HepG2 (cell line): Measurements from ENCODE around the gene OLFM3. TPM values are rescaled to one million over a fixed set of nuclear protein-coding genes. Genes with fewer than 3 reads are reported as not detected.

Experiments used
- ATAC-seq: fragments of 200-7000 bp; cut with Tn5 transposase; 3 replicates; pipeline ENCODE4 v1.9.1; 2020; ENCODE audit warnings: mild to moderate bottlenecking, moderate library complexity
- BruUV-seq: library from RNA; stranded (reverse); fragments of 400-500 nt; replicated peaks from 2 replicates; lab custom pipeline; 2021; lab: Mats Ljungman, UMichigan
- CTCF ChIA-PET: fragments of 300-600 bp; formaldehyde crosslinking; extraction: SDS; loops from one replicate; lab custom pipeline; 2021; ENCODE audit warnings: low total read pairs, inconsistent platforms, low intra/inter-chr PET ratio; lab: Yijun Ruan, JAX
- POLR2A ChIA-PET: fragments of 350-600 bp; sonication (Branson Sonifier 250); formaldehyde crosslinking; loops from one replicate; lab custom pipeline; 2020; ENCODE audit warnings: antibody characterized with exemption, inconsistent platforms; lab: Yijun Ruan, JAX
- DNase-seq: peaks from one replicate; pipeline ENCODE4 v3.0.0-alpha.2; 2015; ENCODE audit warnings: low spot score
- FAIRE-seq: peaks from 3 replicates; lab custom pipeline; 2011; peaks lifted over from hg19 to GRCh38; lab: Jason Lieb, UNC
- H2AFZ ChIP-seq: one replicate; pipeline ENCODE4 v1.6.1; 2011; ENCODE audit warnings: low read length, inconsistent platforms
- H3K27ac ChIP-seq: fragments of 300-600 bp; 3 replicates; pipeline ENCODE4 v1.8.0; 2011; ENCODE audit warnings: mixed run types, mild to moderate bottlenecking, mixed read lengths, low read length, inconsistent platforms; ENCODE audit not compliant: insufficient read depth; ENCODE audit errors: extremely low read length
- H3K27me3 ChIP-seq, 2 experiments: fragments of 200-600 bp in 1 of 2; 2 replicates in 1 of 2; 3 replicates in 1 of 2; pipeline versions ENCODE4 v1.6.0 to v1.8.0; 2011; ENCODE audit warnings: low read length in 2 of 2, mild to moderate bottlenecking in 2 of 2, moderate library complexity in 2 of 2, inconsistent platforms in 1 of 2; ENCODE audit not compliant: insufficient read depth in 2 of 2, control insufficient read depth in 1 of 2
- H3K36me3 ChIP-seq, 2 experiments: fragments of 200-600 bp in 1 of 2; replicated peaks in 1 of 2; 2 replicates in 1 of 2; 3 replicates in 1 of 2; pipeline versions ENCODE4 v1.5.1 to v1.8.0; 2011; ENCODE audit warnings: low read length in 2 of 2, inconsistent platforms in 1 of 2; ENCODE audit not compliant: insufficient read depth in 2 of 2, control insufficient read depth in 1 of 2
- H3K4me1 ChIP-seq: 2 replicates; pipeline ENCODE4 v1.5.1; 2012; ENCODE audit warnings: low read length, inconsistent platforms; ENCODE audit not compliant: insufficient read depth
- H3K4me2 ChIP-seq: 2 replicates; pipeline ENCODE4 v1.6.0; 2011; ENCODE audit warnings: low read depth, low read length, inconsistent platforms
- H3K4me3 ChIP-seq, 3 experiments: fragments of 200-600 bp in 1 of 3; sonication (generic), shearing (Covaris generic) in 1 of 3; replicated peaks in 1 of 3; 2 replicates each; pipeline ENCODE4 v1.5.1; 2011 to 2016; ENCODE audit warnings: low read length in 3 of 3, inconsistent platforms in 2 of 3, low read depth in 2 of 3, mild to moderate bottlenecking in 2 of 3, control low read depth in 1 of 3, mixed read lengths in 1 of 3; ENCODE audit not compliant: insufficient read depth in 1 of 3
- H3K79me2 ChIP-seq: one replicate; pipeline ENCODE4 v1.6.1; 2011; ENCODE audit warnings: low read length, inconsistent platforms; ENCODE audit not compliant: insufficient read depth
- H3K9ac ChIP-seq: 2 replicates; pipeline ENCODE4 v1.6.0; 2011; ENCODE audit warnings: mild to moderate bottlenecking, low read depth, low read length, inconsistent platforms; ENCODE audit not compliant: insufficient read depth
- H3K9me3 ChIP-seq: 2 replicates; pipeline ENCODE4 v1.5.1; 2012; ENCODE audit warnings: mild to moderate bottlenecking, low read length
- H4K20me1 ChIP-seq: 2 replicates; pipeline ENCODE4 v1.6.0; 2011; ENCODE audit warnings: inconsistent platforms, mild to moderate bottlenecking, low read length, moderate library complexity; ENCODE audit not compliant: insufficient read depth
- BATF2 ChIP-seq: sonication (generic); formaldehyde crosslinking; IDR thresholded peaks from 2 replicates; pipeline ENCODE4 v1.8.0; 2022; ENCODE audit warnings: mild to moderate bottlenecking, missing genetic modification reagents, moderate library complexity
- DBP ChIP-seq: sonication (generic); formaldehyde crosslinking; IDR thresholded peaks from 2 replicates; pipeline ENCODE4 v1.4.0; 2020; ENCODE audit warnings: missing genetic modification reagents; ENCODE audit errors: not compliant biosample characterization
- GTF2F1 ChIP-seq: fragments of 150-350 bp; IDR thresholded peaks from 2 replicates; pipeline ENCODE4 v1.6.1; 2014; ENCODE audit warnings: low read length
- MED13 ChIP-seq: sonication (generic); formaldehyde crosslinking; IDR thresholded peaks from 2 replicates; pipeline ENCODE4 v1.5.0; 2020; ENCODE audit warnings: missing genetic modification reagents
- MEIS2 ChIP-seq: sonication (generic); formaldehyde crosslinking; IDR thresholded peaks from 2 replicates; pipeline ENCODE4 v1.9.0; 2021; ENCODE audit warnings: mild to moderate bottlenecking, missing genetic modification reagents
- POLR2A ChIP-seq, 2 experiments: IDR thresholded peaks; 2 replicates each; pipeline ENCODE4 v1.6.1; 2011; ENCODE audit warnings: low read depth in 2 of 2, low read length in 2 of 2, mild to moderate bottlenecking in 1 of 2, moderate library complexity in 1 of 2; ENCODE audit not compliant: insufficient read depth in 1 of 2
- SMAD3 ChIP-seq: sonication (generic); formaldehyde crosslinking; IDR thresholded peaks from 2 replicates; pipeline ENCODE4 v1.4.0; 2020; ENCODE audit warnings: missing genetic modification reagents
- SP1 ChIP-seq, 2 experiments: fragments of 450-650 bp in 1 of 2; sonication (generic) in 1 of 2; formaldehyde crosslinking in 1 of 2; IDR thresholded peaks; 2 replicates each; pipeline versions ENCODE4 v1.4.0 to v1.6.1; 2016 to 2020; ENCODE audit warnings: missing genetic modification reagents in 1 of 2
- TCF12 ChIP-seq, 2 experiments: fragments of 450-650 bp in 1 of 2; sonication (generic) in 1 of 2; formaldehyde crosslinking in 1 of 2; IDR thresholded peaks; 2 replicates each; pipeline versions ENCODE4 v1.6.1 to v1.8.0; 2017 to 2022; ENCODE audit warnings: antibody characterized with exemption in 1 of 2, mild to moderate bottlenecking in 1 of 2, missing genetic modification reagents in 1 of 2, moderate library complexity in 1 of 2
- ZNF124 ChIP-seq: sonication (generic); formaldehyde crosslinking; IDR thresholded peaks from 2 replicates; pipeline ENCODE4 v1.4.0; 2020; ENCODE audit warnings: missing genetic modification reagents
- ZNF251 ChIP-seq: sonication (generic); formaldehyde crosslinking; IDR thresholded peaks from 2 replicates; pipeline ENCODE4 v1.9.0; 2021; ENCODE audit warnings: mild to moderate bottlenecking, missing genetic modification reagents
- ZNF513 ChIP-seq: sonication (generic); formaldehyde crosslinking; conservative IDR thresholded peaks from 2 replicates; pipeline ENCODE4 v1.5.0; 2020; ENCODE audit warnings: missing genetic modification reagents
- ZNF569 ChIP-seq: sonication (generic); formaldehyde crosslinking; IDR thresholded peaks from 2 replicates; pipeline ENCODE4 v1.5.0; 2020; ENCODE audit warnings: mild to moderate bottlenecking, missing genetic modification reagents, moderate library complexity, borderline replicate concordance
- ZSCAN30 ChIP-seq: sonication (generic); formaldehyde crosslinking; IDR thresholded peaks from 2 replicates; pipeline ENCODE4 v1.5.0; 2020; ENCODE audit warnings: mild to moderate bottlenecking, missing genetic modification reagents
- WGBS: methylation state at CpG from one replicate; pipeline ENCODE4 v1.1.6; 2017; ENCODE audit warnings: low lambda C conversion rate; 5-methylcytosine and 5-hydroxymethylcytosine counted together
- in situ Hi-C: cut with HindIII; loops from 2 replicates; pipeline ENCODE4 v1.10.0; 2017; ENCODE audit warnings: low pct_unique_long_range_greater_than_20kb; ENCODE audit not compliant: extremely low pct_ligation_motif_present
- intact Hi-C: fragments of 100-400 bp; cut with micrococcal nuclease; formaldehyde crosslinking; loops from one replicate; pipeline ENCODE4 v1.10.0; 2022; ENCODE audit not compliant: unreplicated experiment
- polyA plus RNA-seq, 8 experiments: library from polyadenylated mRNA; depleted of rRNA in 3 of 8; stranded (reverse) in 7 of 8; unstranded in 1 of 8; fragments of >200 nt; fragmentation: Illumina TruSeq in 4 of 8; extraction: Trizol in 4 of 8; gene quantifications; 2 replicates each; pipeline versions ENCODE4 v1.2.1 to v1.2.3, GENCODE V29; 2011 to 2016; ENCODE audit warnings: low read depth in 4 of 8, missing spikeins in 1 of 8, mixed read lengths in 1 of 8; ENCODE audit not compliant: insufficient read depth in 1 of 8
- total RNA-seq, 5 experiments: library from RNA; depleted of rRNA; stranded (reverse); fragments of >200 nt; fragmentation: Illumina TruSeq; extraction: Trizol; gene quantifications; 2 replicates each; pipeline ENCODE4 v1.2.3, GENCODE V29; 2016; ENCODE audit warnings: low read depth in 1 of 5

OLFM3 gene
- total and polyA plus RNA-seq, 2 of the 13 experiments (the other 11 are each of a cell fraction or from before 2014, with no cell fraction given): not detected

GRCh38 chr1:101911894-101912293 lies 84.8 kb downstream of the OLFM3 start:
- ATAC-seq: no peak
- intact Hi-C loops: no loop called here
- CTCF ChIA-PET: no interaction called here
- no TSS peak for BruUV-seq
- Histone ChIP-seq H3K79me2 (no peaks in the 10 kb centered on the region), H4K20me1 (no peaks in the 10 kb centered on the region), H3K9ac (no peak overlapping the region), H2AFZ (no peak overlapping the region), H3K27me3 (no peaks in the 10 kb centered on the region), H3K4me1 (no peaks in the 10 kb centered on the region), H3K4me2 (no peak overlapping the region), H3K4me3 (no peak overlapping the region), H3K27ac (no peak overlapping the region), H3K36me3 (no peaks in the 10 kb centered on the region), H3K9me3 (no peaks in the 10 kb centered on the region)
- FAIRE-seq: no peak
- no peak for TF ChIP-seq ZNF513 (CRISPR knock-in tag)
- no peak for TF ChIP-seq ZNF124 (CRISPR knock-in tag)
- no peak for TF ChIP-seq TCF12 (IDR thresholded peaks at IDR 0.05)
- TF ChIP-seq TCF12 (CRISPR knock-in tag; IDR thresholded peaks at IDR 0.05): no peak
- TF ChIP-seq POLR2A (IDR thresholded peaks at IDR 0.05; ENCODE audit: insufficient read depth in 1 of 2, low read depth in 2 of 2, low read length in 2 of 2): no peak
- no peak for TF ChIP-seq MED13 (CRISPR knock-in tag)
- no peak for TF ChIP-seq MEIS2 (CRISPR knock-in tag)
- no peak for TF ChIP-seq SMAD3
- no peak for TF ChIP-seq DBP (CRISPR knock-in tag)
- TF ChIP-seq ZNF569: no peak
- no peak for TF ChIP-seq GTF2F1
- TF ChIP-seq SP1 (IDR thresholded peaks at IDR 0.05): no peak
- TF ChIP-seq SP1 (CRISPR knock-in tag; IDR thresholded peaks at IDR 0.05): no peak
- no peak for TF ChIP-seq ZNF251
- TF ChIP-seq BATF2 (CRISPR knock-in tag): no peak
- TF ChIP-seq ZSCAN30 (CRISPR knock-in tag): no peak
- POLR2A ChIA-PET: no interaction called here
- DNase-seq: no peak
- 2% methylated on average over 5 of the region's 5 CpGs for WGBS
- in situ Hi-C loops: no loop called here
